HepG2 (cell line): ENCODE measurements around the gene CYLD. TPM values are rescaled to one million over a fixed set of nuclear protein-coding genes. Genes with fewer than 3 reads are reported as not detected.

Source experiments
- RBM39 ChIP-seq: fragments of 200-400 bp; formaldehyde crosslinking; IDR thresholded peaks from one replicate; pipeline ENCODE4 v1.6.1; 2018; ENCODE audit warnings: antibody characterized with exemption, mild to moderate bottlenecking, low read depth, low read length; ENCODE audit not compliant: poor library complexity, severe bottlenecking
- SOX5 ChIP-seq: IDR thresholded peaks from 2 replicates; pipeline ENCODE4 v1.6.1; 2016; ENCODE audit warnings: borderline replicate concordance
- ZBTB21 ChIP-seq: sonication (generic); formaldehyde crosslinking; IDR thresholded peaks from 2 replicates; pipeline ENCODE4 v1.4.0; 2020; ENCODE audit warnings: missing genetic modification reagents
- polyA plus RNA-seq, 8 experiments: library from polyadenylated mRNA; depleted of rRNA in 3 of 8; stranded (reverse) in 7 of 8; unstranded in 1 of 8; fragments of >200 nt; fragmentation: Illumina TruSeq in 4 of 8; extraction: Trizol in 4 of 8; gene quantifications; 2 replicates each; pipeline versions ENCODE4 v1.2.1 to v1.2.3, GENCODE V29; 2011 to 2016; ENCODE audit warnings: low read depth in 4 of 8, missing spikeins in 1 of 8, mixed read lengths in 1 of 8; ENCODE audit not compliant: insufficient read depth in 1 of 8
- total RNA-seq, 5 experiments: library from RNA; depleted of rRNA; stranded (reverse); fragments of >200 nt; fragmentation: Illumina TruSeq; extraction: Trizol; gene quantifications; 2 replicates each; pipeline ENCODE4 v1.2.3, GENCODE V29; 2016; ENCODE audit warnings: low read depth in 1 of 5
- TF ChIP-seq, protein P1 (sequence below): sonication (generic); formaldehyde crosslinking; IDR thresholded peaks from 2 replicates; pipeline ENCODE4 v1.4.0; 2020; ENCODE audit warnings: missing genetic modification reagents
- TF ChIP-seq, protein P2 (sequence below): sonication (generic); formaldehyde crosslinking; IDR thresholded peaks from 2 replicates; pipeline ENCODE4 v1.9.0; 2021; ENCODE audit warnings: mild to moderate bottlenecking, missing genetic modification reagents

CYLD gene
- total and polyA plus RNA-seq, 2 of the 13 experiments (the other 11 are each of a cell fraction or from before 2014, with no cell fraction given): 6.1 to 11.4 TPM

DNA sequence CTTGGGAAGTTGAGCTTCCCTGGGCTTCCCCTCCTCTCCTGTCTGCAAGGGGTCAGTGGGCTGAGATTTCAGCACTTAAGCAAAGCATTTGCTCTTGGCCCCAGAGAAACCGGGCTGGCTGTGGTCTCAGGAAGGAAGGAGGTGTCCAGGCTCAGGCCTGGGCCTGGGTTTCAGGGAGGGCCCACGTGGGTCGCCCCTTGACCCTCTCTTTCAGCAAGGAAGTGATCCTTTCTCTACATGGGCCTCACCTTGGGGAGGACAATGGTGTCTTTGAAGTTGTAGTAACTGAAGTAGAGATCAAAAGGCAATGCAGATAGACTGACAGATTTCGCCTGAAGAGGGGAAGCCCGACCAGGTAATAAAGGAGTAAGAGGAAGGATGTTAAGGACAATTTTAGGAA lies 45.8 kb upstream of the CYLD start (continued):
- TF ChIP-seq RBM39 (no peak), SOX5 (CRISPR knock-in tag) (peak; percentile 86), ZBTB21 (no peak)
- TF ChIP-seq, protein P1, sequence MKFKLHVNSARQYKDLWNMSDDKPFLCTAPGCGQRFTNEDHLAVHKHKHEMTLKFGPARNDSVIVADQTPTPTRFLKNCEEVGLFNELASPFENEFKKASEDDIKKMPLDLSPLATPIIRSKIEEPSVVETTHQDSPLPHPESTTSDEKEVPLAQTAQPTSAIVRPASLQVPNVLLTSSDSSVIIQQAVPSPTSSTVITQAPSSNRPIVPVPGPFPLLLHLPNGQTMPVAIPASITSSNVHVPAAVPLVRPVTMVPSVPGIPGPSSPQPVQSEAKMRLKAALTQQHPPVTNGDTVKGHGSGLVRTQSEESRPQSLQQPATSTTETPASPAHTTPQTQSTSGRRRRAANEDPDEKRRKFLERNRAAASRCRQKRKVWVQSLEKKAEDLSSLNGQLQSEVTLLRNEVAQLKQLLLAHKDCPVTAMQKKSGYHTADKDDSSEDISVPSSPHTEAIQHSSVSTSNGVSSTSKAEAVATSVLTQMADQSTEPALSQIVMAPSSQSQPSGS: 0 out of 2 replicates have a peak, but pooled peaks have one; percentile 6
- TF ChIP-seq, protein P2, sequence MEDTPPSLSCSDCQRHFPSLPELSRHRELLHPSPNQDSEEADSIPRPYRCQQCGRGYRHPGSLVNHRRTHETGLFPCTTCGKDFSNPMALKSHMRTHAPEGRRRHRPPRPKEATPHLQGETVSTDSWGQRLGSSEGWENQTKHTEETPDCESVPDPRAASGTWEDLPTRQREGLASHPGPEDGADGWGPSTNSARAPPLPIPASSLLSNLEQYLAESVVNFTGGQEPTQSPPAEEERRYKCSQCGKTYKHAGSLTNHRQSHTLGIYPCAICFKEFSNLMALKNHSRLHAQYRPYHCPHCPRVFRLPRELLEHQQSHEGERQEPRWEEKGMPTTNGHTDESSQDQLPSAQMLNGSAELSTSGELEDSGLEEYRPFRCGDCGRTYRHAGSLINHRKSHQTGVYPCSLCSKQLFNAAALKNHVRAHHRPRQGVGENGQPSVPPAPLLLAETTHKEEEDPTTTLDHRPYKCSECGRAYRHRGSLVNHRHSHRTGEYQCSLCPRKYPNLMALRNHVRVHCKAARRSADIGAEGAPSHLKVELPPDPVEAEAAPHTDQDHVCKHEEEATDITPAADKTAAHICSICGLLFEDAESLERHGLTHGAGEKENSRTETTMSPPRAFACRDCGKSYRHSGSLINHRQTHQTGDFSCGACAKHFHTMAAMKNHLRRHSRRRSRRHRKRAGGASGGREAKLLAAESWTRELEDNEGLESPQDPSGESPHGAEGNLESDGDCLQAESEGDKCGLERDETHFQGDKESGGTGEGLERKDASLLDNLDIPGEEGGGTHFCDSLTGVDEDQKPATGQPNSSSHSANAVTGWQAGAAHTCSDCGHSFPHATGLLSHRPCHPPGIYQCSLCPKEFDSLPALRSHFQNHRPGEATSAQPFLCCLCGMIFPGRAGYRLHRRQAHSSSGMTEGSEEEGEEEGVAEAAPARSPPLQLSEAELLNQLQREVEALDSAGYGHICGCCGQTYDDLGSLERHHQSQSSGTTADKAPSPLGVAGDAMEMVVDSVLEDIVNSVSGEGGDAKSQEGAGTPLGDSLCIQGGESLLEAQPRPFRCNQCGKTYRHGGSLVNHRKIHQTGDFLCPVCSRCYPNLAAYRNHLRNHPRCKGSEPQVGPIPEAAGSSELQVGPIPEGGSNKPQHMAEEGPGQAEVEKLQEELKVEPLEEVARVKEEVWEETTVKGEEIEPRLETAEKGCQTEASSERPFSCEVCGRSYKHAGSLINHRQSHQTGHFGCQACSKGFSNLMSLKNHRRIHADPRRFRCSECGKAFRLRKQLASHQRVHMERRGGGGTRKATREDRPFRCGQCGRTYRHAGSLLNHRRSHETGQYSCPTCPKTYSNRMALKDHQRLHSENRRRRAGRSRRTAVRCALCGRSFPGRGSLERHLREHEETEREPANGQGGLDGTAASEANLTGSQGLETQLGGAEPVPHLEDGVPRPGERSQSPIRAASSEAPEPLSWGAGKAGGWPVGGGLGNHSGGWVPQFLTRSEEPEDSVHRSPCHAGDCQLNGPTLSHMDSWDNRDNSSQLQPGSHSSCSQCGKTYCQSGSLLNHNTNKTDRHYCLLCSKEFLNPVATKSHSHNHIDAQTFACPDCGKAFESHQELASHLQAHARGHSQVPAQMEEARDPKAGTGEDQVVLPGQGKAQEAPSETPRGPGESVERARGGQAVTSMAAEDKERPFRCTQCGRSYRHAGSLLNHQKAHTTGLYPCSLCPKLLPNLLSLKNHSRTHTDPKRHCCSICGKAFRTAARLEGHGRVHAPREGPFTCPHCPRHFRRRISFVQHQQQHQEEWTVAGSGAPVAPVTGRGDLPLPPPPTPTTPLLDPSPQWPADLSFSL (CRISPR knock-in tag): no peak
